AG09319 (cell line): ENCODE results near the gene PDGFA.

Experiments used
- DNase-seq: peaks from one replicate; pipeline ENCODE4 v3.0.0-alpha.2; 2010; ENCODE audit warnings: low read depth; ENCODE audit errors: extremely low read depth
- CTCF ChIP-seq: IDR thresholded peaks from 2 replicates; pipeline ENCODE4 v1.5.1; 2011; ENCODE audit warnings: low read depth, mild to moderate bottlenecking, inconsistent platforms, low read length, moderate library complexity

The PDGFA gene

GRCh38 chr7:494906-495305 is 24.7 kb downstream of the PDGFA start:
- TF ChIP-seq CTCF = no peak
- DNase-seq = no peak

DNA sequence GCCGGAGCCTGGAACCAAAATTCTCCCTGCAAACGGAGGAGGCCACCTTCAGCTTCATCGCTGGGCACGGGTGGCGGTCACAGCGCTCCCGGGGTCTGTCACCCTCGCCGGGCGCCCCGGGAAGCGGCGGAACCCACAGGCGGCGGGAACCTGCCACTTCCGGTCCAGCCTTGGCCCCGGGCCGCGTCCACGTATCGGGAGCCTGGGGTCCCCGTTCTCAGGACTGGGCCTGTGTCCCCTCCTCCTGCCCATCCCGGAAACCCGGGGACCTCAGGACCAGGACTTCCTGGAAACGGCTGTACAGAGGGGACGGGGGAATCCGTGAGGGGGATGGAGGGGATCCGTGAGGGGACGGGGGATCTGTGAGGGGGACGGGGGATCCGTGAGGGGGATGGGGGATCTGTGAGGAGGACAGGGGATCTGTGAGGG is 25.4 kb downstream of the PDGFA start:
- TF ChIP-seq CTCF = no peak

GRCh38 chr7:493661-494251 is 25.9 kb downstream of the PDGFA start:
- TF ChIP-seq CTCF = no peak
- no peak for DNase-seq

More for the DNA sequence above, 25.4 kb downstream of the PDGFA start:
- no peak for DNase-seq

DNA sequence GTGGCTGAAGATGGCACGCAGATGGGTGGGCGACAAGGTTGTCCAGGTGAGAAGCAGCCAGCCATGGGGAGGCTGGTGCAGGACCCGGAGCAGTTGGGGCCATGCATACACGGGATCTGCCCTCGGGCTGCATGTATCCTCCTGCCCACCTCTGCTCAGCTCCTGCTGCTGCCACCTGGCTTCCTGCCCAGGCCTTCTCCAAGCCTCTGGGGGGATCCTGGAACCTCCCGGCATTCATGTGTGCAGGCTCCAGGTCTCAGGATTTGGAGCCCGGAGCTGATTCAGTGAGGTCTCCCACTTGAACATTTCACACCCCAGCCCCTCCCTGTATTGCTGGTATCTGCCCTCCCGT is 27.0 kb downstream of the PDGFA start:
- TF ChIP-seq CTCF = no peak
- no peak for DNase-seq

GRCh38 chr7:491958-492713 is 27.5 kb downstream of the PDGFA start:
- no peak for TF ChIP-seq CTCF
- DNase-seq = no peak

GRCh38 chr7:491292-491957 is 28.2 kb downstream of the PDGFA start:
- TF ChIP-seq CTCF = no peak
- no peak for DNase-seq

- TF ChIP-seq CTCF = no peak
- DNase-seq = no peak
These were observed 29.0 kb downstream of the PDGFA start for GRCh38 chr7:490461-491291.
